GM21381 (cell line): Measurements from ENCODE around the gene MTRF1.

ENCODE experiments used
- ATAC-seq: cut with Tn5 transposase; IDR thresholded peaks from one replicate; pipeline ENCODE4 v1.9.1; 2021; ENCODE audit warnings: mild to moderate bottlenecking, moderate library complexity; ENCODE audit not compliant: unreplicated experiment

Gene MTRF1, protein sequence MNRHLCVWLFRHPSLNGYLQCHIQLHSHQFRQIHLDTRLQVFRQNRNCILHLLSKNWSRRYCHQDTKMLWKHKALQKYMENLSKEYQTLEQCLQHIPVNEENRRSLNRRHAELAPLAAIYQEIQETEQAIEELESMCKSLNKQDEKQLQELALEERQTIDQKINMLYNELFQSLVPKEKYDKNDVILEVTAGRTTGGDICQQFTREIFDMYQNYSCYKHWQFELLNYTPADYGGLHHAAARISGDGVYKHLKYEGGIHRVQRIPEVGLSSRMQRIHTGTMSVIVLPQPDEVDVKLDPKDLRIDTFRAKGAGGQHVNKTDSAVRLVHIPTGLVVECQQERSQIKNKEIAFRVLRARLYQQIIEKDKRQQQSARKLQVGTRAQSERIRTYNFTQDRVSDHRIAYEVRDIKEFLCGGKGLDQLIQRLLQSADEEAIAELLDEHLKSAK

DNA sequence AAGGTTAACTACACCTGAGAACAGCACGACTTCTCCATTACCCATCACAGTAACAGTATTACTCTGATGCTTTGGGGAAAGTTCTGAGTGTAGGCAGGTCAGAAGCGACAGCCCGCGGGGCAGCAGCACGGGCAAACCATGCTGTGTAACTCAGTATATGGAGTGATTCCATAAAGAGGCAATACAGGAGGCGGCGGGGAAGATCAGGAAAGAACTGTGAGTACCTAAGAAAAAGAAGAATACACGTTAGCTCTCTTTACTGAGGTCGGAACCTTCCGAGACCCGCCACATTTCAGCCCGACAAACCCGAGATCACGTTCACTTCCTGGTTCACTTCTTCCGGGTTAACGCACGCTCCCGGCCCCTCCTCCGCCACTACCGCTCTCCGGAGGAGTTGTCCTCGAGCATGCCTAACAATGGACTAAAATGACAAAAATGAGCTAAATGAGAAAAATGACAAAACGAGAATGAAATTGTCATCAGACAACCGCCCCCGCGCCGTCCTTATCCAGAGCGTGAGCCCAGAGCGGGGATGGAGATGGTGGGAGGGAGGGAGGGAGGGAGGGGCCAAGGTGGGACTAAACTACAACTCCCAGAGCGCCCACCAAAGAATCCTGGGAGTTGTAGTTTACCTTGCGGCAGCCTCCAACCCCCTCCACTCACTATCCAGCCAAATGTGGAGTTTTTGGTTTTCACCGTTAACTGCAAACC, at the start of gene MTRF1:
MTRF1 (minus strand) TSS at position 316 of the 711 bp plus-strand sequence. CDS start 2,669 bp downstream, outside the sequence.
- ATAC-seq, result peak; percentile 95

DNA sequence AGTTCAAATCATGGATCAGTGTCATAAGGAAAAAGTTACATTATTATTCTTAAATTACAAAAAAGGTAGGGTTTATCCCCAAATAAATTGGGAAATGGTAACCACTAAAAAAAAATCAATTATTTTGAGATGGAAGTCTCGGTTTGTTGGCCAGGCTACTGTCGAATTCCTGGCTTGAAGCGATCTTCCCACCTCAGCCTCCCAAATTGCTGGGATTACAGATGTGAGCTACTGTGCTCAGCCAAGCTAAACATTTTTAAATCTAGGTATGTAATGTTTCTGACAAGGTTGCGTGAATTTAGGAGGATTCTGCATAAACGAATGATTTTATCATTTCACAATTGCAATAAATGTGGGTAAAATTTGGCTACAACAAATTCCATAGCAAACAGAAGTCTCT, 49.7 kb upstream of the MTRF1 start:
- no peak for ATAC-seq

DNA sequence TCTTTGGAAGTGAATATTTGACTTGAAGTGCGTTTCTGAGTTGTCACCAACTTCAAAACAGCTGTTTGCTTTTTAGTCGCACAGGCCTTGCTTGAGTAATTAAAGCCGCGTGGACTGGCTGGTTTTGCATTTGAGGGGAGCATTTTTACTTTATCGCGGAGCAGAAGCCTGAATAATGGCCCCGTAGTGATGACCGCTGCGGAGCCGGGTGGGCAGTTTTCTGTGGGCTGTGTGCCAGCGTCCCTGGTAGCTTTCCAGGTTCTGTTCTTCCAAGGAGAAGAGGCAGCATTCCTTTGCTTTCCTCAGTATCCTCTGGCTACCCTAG, 48.8 kb upstream of the MTRF1 start:
- no peak for ATAC-seq

DNA sequence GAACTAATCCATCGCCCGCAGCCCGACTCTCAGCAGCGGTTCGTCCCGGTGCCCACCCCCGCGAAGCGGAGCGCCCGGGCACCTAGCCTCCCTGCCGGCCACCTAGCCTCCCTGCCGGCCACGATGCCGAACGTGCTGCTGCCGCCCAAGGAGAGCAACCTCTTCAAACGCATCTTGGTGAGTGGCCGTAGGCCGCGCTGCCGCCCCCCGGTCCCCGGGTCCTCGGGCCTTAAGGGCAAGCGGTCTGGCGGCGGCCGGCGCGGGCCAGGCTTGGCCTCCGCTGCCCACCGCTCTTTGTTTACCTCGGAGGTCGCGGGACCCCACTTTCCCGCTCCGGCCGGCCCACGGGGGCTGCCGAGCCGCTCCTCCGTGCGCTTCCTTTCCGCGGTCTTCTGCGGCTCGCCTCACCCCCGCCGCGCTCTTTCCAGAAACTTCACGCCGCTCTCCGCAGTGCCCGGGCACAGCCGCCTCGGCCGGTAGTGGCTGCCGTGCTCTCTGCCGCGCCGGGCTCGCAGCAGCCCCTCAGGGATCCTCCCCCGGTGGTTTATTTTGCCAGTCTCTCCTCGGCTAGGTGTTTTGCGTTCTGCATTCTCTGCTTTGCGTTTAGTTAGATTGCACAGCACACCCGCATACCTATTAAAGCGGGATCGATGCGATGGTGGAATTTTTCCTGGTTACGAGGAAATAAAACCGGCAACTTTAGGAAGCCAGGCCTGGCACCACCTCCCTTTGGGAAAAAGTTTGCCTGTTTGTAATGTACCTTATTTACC, 48.2 kb upstream of the MTRF1 start:
- ATAC-seq, result peak; percentile 47

DNA sequence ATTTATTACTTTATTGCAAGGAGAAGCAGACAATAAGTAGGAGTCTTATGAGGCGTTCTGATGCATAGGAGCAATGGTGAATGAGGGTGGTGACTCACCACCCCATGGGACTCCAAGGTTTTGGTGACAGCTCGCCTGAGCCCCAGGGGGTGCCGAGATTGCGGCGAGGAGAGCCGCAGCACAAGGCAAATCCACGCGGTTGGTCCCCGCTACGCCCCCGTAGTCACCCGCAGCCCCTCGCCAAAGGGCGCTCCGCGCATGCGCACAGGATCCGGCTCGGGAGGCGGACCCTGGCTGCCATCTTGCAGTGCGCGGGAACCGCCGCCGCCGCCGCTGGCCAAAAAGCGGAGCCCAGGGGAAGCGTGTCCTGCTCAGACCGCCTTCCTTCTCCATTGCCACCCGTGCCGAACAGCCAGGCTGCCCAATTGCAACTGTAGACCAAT, 47.6 kb upstream of the MTRF1 start, which contains the start of gene NAA16:
NAA16 (plus strand) TSS at position 305 of the 443 bp plus-strand sequence. CDS start 262 bp downstream, outside the sequence.
- peak; percentile 68 for ATAC-seq

DNA sequence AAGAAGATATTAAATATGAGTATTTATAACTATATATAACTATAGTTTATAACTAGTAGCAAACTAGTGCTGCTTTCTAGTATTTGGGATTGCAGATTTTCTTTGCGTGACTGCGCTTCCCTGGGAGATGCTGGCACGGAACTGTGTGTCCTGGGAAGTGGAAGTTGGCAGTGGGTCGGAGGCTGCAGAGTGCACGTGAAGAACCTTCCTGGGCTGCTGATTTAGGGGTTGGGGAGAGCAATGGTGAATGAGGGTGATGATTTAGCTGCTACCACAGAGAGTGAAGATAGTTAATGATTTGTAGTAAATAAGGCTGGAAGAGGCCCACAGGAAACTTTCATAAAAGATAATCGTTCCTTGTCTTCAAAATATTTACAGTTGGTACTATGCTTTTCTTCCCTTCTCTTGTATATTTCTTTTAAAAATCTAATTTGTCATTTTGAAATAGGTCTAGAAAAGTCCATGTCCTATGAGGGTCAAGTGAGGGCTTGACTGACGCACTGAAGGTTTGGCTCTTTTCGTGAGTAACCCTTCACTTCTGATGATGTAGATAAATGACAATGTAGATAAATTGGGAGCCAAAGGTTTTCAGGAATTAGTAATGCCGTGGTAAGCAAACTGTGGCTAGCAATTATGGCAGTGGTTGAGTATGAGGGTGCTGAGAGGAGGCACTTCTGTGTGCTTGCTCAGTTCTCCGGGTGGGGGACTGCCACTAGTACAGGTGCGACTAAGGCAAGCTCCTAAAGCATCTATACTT, 44.7 kb upstream of the MTRF1 start:
- no peak for ATAC-seq

DNA sequence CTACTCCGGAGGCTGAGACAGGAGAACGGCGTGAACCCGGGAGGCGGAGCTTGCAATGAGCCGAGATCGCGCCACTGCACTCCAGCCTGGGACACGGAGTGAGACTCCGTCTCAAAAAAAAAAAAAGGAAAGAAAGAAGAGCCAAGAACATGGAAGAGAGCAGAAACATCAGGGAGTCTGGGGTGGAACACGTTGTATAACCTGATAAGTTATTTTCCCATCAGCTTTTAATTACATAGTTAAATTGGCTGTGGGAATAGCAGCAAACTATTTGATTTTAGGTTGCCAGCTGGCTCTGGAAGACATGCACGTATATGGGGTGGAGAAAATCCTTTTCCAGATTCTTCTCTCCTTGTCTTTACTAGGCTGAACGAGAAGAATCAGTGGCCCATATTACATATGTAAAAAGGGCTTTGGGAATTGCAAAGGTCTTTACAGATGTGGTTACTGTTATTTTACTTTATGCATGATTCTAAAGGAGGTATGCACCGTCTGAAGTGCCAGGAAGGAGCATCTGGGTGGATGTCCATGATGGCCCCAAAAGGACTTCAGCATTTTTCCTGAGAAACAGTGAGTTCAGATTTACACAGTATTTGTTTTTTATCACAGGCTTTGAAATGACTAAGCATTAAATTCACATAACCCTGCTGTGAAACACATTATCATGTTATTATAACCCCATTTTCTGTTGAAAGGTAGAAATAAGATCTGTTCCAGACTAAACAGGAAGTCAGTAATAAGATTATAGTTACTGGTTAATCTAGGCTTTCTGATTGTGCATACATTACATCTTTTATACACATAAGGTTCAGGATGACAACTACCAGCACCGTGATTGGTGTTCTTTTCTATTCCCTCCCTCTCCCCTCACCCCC, 43.1 kb upstream of the MTRF1 start:
- ATAC-seq, result no peak

DNA sequence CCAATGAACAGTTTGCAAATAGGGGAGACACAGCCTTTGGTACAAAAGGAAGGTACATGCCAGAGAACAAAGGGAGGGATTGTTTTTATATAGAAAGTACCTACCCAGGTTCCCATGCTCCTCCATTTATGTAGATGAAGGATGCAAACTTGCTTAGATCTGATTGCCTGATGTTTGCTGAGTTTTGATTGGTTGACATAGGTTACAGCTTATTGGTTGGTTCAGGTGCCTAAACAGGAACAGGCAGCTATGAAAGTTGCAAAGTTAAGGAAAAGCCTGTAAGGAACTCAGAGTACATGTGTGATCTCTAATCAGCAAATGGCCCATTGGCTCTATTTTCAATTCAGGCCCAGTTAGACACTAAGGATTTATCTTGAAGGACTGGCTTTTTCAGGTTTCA, 41.2 kb upstream of the MTRF1 start:
- no peak for ATAC-seq

DNA sequence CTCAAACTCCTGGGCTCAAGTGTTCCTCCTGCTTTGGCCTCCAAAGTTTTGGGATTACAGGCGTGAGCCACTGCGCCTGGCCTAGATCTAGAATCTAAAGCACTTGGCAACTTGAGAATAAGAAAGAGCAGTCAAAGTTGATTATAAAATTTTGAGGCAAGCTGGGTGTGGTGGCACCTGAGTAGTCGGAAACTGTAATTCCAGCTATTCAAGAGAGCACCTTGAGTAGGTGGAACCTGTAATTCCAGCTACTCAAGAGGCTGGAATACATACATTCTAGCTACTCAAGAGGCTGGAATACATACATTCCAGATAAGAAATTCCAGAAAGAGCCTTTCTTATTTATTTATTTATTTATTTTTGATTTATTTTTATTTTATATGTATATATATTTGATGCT, 39.4 kb upstream of the MTRF1 start:
- ATAC-seq, result no peak

DNA sequence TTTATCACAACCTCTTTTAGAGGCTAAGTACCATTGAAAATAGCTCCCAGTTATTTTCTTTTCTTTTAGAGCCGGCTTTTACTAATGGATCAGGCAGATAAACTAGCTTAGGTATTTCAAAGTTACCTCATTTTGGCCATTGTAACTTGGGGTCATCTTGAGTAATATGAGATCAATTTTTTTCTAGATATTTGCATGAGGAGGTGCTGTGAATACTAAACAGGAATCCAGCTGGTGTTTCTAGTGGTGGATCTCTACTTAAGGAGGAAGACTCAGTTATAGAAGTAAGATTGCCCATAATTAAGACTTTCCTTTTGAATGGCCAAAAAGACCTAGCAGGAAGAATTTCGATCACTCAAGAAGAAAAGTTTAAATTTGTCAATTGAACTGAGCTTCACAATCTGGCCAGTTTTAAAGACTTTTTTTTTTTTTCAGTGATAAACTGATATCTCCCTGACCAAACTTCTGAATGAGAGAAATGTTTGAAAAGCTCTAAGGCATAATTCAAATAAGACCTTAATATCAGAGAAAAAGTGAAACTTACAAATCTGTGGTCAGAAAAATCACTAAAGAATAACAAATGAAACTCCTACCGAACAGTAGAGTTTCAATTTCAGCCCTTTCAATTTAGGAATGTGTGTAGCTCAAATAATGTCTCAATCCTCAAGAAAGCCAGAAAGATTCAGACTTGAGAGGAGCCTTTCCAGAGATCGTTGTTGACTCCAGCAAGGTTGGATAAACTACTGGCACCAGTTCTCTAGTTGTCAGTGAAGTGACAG, 36.1 kb upstream of the MTRF1 start:
- ATAC-seq, result no peak

DNA sequence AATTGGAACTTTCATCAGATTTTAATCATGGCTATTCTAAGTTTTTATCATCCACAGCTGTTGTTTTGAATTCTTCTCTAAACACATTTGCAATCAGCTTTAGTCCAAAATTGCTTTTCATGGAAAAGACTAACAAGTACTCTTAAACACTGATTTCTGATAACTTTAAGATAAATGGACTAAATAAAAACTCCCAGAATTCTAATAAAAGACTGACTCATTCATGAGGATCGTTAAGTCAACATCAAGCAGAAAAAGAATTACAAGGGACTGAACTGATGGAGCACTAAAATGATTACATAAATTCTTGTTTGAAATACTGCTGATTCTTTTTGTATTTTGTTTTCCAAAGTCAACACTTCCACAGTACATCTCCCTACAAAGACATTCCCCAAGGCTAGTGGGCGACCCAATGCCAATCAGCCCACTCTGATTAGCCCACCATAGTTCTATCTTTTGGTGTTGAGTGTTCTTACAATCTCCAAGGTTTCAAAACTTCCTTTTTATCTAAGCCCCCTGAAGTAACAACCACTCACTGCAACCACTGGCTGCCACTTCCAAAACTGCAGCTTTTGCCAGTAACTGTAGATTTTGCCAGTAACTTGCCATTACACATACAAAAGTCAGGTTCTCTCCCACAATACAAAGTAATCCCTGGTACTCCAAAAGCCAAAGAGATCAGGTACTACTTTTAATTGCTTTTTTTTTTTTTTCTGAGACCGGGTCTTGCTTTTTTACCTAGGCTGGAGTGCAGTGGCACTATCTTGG, 33.7 kb upstream of the MTRF1 start:
- no peak for ATAC-seq

DNA sequence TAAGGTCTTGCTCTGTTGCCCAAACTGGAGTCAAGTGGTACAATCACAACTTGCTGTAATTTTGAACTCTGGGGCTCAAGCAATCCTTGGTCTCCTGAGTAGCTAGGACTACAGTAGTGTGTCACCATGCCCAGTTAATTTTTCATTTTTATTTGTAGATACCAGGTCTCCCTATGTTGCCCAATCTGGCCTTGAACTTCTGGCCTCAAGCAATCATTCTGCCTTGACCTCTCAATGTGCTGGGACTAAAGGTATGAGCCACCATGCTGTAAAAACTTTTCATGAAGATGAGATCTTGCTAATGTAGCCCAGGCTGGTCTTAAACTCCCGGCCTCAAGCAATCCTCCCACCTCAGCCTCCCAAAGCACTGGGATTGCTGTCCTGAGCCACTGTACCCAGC, 32.6 kb upstream of the MTRF1 start:
- no peak for ATAC-seq

DNA sequence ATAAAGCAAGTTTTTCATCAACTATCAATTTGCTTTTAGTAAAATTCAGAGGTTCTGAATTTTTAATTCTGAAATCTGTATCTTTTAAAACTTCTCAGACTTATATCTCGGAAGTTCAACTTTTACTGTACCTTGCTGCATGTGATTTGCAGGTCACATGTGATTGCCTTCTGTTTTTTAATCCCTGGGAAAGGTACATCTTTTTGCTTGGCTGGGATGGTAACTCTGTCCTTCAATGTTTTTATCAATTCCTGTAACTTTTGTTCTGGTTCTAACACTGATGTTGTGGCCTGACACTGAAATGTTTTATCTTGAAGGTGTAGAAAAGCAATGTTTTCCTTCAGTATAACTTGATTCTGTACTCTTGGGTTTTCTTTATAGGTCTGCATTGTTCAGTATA, 31.5 kb upstream of the MTRF1 start:
- no peak for ATAC-seq

DNA sequence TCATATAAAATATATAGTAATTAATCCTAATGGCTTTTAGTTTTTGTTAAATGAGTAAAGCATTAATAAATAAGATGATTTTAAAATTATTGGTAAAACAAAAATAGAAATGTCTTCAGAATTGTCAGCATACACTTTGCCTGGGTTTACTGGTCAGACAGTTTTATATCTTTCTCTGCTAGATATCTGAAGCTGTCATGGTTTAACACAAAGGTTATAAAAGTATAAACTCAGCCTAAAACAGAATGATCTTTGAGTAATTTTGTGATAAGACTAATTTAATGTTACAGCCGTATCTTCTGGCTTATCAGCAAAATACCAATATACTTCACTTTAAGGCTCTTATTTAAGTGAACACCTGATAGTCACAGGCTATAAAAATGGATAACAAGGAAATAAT, 29.9 kb upstream of the MTRF1 start:
- ATAC-seq, result no peak

DNA sequence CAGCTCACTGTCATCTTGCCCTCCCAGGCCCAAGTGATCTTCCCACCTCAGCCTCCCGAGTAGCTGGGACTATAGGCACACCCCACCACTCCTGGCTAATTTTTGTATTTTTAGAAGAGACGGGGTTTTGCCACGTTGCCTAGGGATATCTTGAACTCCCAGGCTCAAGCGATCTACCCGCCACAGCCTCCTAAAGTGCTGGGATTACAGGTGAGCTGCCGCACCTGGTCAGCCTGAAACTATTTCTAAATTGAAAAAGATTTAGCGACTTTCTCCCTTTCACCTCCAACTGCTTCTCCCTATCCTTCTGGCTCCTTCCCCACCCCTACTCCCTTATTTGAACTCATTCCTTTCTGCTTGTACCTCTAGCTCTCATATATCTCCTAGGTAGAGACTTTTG, 27.9 kb upstream of the MTRF1 start:
- no peak for ATAC-seq

DNA sequence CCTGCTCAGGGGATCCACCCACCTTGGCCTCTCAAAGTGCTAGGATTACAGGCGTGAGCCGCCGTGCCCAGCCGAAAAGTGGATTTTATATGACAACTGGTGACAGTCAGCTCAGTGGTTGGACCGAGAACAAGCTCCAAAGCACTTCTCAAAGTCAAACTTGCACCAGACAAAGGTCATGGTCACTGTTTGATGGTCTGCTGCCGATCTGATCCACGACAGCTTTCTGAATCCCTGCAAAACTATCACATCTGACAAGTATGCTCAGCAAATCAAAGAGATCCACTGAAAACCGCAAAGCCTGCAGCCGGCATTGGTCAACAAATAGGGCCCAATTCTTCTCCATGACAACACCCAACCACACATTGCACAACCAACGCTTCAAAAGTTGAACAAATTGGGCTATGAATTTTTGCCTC, 26.1 kb upstream of the MTRF1 start:
- no peak for ATAC-seq

DNA sequence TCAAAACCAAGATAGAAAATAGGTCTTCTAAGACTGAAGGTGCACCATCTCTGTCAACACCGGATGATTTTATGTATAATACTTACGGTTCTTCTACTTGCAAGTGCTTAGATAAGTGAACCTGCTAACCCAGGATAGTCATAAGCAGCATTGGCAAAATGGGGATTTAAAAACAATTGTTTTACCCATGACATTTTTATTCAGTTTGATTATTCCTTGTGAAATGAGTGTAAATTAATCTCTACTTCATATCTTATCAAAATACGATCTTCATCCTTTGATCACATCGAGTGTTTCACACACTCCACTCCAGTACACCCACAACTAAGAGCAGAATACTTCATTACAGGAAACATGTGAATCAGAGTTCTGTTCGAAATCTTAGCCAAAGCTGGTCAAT, 23.0 kb upstream of the MTRF1 start:
- ATAC-seq, result no peak
